Activated T-cell treated with anti-CD3 and anti-CD28 coated beads, Interleukin-2, amount 50 U/mL, for 4 hours (primary cell): ENCODE data around the gene BBS7. TPM values are rescaled to one million over a fixed set of nuclear protein-coding genes. Genes with fewer than 3 reads are reported as not detected.

ENCODE experiments used
- ATAC-seq, 2 donors: fragments of 200-7000 bp; cut with Tn5 transposase; one replicate each; pipeline ENCODE4 v1.10.0; 2021
- DNase-seq: peaks from one replicate; pipeline ENCODE4 v3.0.0-alpha.2; 2020
- H3K27me3 Mint-ChIP-seq: one replicate; pipeline ENCODE4 v1.8.0; 2021; ENCODE audit warnings: low read depth, mixed read lengths
- H3K36me3 Mint-ChIP-seq: one replicate; pipeline ENCODE4 v1.8.0; 2022; ENCODE audit warnings: mixed read lengths; ENCODE audit not compliant: insufficient read depth
- H3K4me1 Mint-ChIP-seq: one replicate; pipeline ENCODE4 v1.8.0; 2021; ENCODE audit warnings: low read depth, mixed read lengths
- H3K4me3 Mint-ChIP-seq: one replicate; pipeline ENCODE4 v1.8.0; 2021; ENCODE audit warnings: mild to moderate bottlenecking, moderate library complexity, mixed read lengths
- H3K9me3 Mint-ChIP-seq: one replicate; pipeline ENCODE4 v1.8.0; 2021; ENCODE audit warnings: mixed read lengths
- total RNA-seq, 3 donors: library from RNA; stranded (reverse); gene quantifications; one replicate each; pipeline ENCODE4 v1.2.1, GENCODE V29; 2021

BBS7 gene
- total RNA-seq, 3 donors from 2014 or later: 18.9 to 23.6 (median 21.5) TPM

DNA sequence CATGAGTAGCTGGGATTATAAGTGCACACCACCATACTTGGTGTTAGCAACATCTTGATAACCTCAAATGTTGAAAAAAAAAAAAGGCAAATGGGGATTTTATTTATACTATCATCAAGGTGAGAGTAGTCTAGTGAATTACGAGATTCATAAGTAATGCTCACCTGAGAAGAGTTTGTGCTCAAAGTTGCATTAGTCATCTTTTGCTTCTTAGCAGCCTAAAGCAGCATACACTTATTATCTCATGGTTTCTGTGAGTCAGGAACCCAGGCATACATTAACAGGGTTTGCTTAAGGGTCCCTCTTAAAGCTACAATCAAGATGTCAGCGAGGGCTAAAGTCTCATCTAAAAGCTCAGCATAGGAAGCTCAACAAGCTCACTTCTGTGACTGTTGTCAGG is 77.3 kb downstream of the BBS7 start:
- no peak for ATAC-seq
- Mint-ChIP-seq H3K4me1 (peaks cover 2% of the 10 kb centered on the region), H3K27me3 (peaks cover 8% of the 10 kb centered on the region), H3K9me3 (no peaks in the 10 kb centered on the region), H3K4me3 (no peak overlapping the region), H3K36me3 (no peaks in the 10 kb centered on the region)
- no peak for DNase-seq

DNA sequence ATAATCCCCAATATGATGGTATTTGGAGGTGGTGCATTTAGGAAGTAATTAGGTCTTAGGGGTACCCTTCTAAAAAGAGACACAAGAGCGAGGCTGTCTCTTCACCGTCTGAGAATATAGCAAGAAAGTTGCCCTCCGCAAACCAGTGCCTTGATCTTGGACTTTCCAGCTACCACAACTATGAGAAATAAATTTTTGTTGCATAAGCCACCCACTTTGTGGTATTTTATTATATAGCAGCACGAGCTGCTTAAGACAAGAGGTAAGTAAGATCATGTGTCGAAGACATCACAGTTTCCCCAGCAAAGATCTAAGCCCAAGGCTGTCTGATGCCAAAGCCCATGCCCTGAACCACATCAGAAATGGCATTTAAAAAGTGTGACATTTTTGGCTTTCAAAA is 78.8 kb downstream of the BBS7 start:
- ATAC-seq (no peak), DNase-seq (no peak)
- H3K9me3 Mint-ChIP-seq: no peaks in the 10 kb centered on the region
- H3K4me3 Mint-ChIP-seq: no peak overlapping the region
- peaks cover 11% of the 10 kb centered on the region for H3K27me3 Mint-ChIP-seq
- H3K4me1 Mint-ChIP-seq: peaks cover 2% of the 10 kb centered on the region
- H3K36me3 Mint-ChIP-seq: no peaks in the 10 kb centered on the region

DNA sequence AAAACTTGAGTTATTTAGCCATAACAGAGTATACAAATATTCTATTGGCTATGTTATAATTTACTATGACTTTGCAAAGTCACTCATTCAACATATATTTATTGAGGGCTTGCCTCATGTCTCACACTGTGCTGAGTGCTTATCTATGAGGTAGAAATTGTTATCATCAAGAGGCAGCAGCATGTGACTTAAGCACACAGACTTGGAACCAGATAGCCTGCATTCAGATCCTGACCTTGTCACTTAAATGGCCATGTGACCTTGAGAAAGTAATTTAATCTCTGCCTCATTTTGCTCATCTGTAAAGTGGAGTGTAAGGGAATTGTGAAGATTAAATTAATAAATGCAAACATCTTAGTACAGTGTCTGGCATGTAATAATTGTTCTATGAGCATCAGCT is 79.3 kb downstream of the BBS7 start:
- H3K4me3 Mint-ChIP-seq: no peak overlapping the region
- H3K9me3 Mint-ChIP-seq: no peaks in the 10 kb centered on the region
- H3K27me3 Mint-ChIP-seq: peaks cover 11% of the 10 kb centered on the region
- H3K36me3 Mint-ChIP-seq: no peaks in the 10 kb centered on the region
- ATAC-seq (no peak), DNase-seq (no peak)
- peaks cover 2% of the 10 kb centered on the region for H3K4me1 Mint-ChIP-seq

DNA sequence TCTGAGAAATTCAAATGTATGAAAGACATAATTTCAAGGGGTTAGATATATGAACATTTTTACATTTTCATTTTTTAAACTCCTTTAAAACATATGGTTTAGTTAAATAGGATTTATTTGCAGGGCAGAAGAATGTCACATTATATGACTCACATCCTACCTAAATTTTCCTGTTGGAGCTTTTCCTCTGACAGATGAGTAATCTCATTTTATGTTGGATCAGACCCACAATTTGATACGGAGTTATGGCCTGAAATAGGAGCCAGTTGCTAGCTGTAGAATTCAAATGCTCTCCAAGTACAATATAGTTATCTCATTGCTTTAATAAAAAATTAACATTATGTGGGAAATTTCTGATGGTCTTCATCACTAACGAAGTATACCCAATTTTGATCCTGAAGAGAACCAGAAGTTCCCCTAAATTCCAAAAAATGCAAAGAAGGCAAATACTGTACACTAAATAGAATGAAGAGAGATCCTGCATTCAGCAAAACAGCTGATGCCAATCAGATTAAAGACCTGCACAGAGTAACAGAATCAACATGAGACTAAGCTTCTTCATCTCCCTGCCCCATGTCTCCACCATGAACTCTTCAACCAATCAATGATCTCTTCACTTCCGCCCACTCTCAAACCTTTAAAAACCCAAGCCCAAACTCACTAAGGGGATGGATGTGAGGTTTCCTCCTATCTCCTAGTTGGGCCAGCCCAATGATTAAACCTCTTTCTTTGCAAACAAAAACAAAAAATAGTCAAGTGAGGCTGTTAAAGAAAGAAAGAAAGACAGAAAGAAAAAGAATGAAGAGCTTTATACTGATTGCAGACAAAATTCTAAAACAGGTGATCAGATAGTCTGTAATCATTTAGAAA is 80.1 kb downstream of the BBS7 start:
- H3K4me3 Mint-ChIP-seq: no peak overlapping the region
- H3K36me3 Mint-ChIP-seq: no peaks in the 10 kb centered on the region
- no peak for DNase-seq
- ATAC-seq: no peak
- peaks cover 15% of the 10 kb centered on the region for H3K27me3 Mint-ChIP-seq
- H3K4me1 Mint-ChIP-seq: no peaks in the 10 kb centered on the region
- no peaks in the 10 kb centered on the region for H3K9me3 Mint-ChIP-seq

DNA sequence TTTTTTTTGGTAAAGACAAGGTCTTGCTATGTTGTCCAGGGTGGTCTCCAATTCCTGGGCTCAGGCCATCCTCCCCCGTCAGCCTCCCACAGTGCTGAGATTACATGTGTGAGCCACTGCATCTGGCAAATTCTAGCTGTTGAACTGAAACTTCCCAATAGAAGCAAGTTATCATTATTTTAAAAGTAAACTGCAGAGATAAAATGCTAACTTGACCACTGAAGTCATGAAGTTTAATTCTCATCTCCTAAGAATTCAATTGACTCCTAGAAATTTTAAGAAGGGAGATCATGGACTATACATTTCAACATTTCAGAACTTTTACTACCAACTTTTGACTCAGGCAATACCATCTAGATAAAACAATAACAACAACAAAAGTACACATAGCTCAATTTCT is 80.8 kb downstream of the BBS7 start:
- Mint-ChIP-seq H3K9me3 (peaks cover 3% of the 10 kb centered on the region), H3K4me3 (no peak overlapping the region), H3K36me3 (no peaks in the 10 kb centered on the region), H3K4me1 (no peaks in the 10 kb centered on the region), H3K27me3 (peaks cover 22% of the 10 kb centered on the region)
- ATAC-seq (no peak), DNase-seq (no peak)

DNA sequence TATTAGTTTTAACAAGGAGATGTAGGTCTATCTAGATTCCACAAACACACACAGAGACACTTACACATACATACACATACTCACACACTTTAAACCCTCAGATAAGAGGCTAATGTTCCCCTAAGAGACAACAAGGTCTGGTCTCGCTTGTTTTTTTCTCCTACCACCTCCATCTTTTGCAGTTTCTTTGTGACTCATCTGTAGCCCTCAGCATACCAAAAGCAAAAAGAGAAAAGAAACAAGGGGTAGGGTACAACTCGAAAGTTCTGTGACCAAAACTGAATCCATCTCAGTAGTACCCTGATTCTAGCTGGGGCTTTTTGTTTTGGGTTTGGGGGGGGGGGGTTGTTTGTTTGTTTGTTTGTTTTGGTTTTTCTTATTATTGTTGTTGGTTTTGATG is 81.4 kb downstream of the BBS7 start:
- peaks cover 24% of the 10 kb centered on the region for H3K27me3 Mint-ChIP-seq
- DNase-seq: no peak
- H3K9me3 Mint-ChIP-seq: peaks cover 7% of the 10 kb centered on the region
- no peak overlapping the region for H3K4me3 Mint-ChIP-seq
- H3K4me1 Mint-ChIP-seq: no peaks in the 10 kb centered on the region
- ATAC-seq: no peak
- no peaks in the 10 kb centered on the region for H3K36me3 Mint-ChIP-seq

DNA sequence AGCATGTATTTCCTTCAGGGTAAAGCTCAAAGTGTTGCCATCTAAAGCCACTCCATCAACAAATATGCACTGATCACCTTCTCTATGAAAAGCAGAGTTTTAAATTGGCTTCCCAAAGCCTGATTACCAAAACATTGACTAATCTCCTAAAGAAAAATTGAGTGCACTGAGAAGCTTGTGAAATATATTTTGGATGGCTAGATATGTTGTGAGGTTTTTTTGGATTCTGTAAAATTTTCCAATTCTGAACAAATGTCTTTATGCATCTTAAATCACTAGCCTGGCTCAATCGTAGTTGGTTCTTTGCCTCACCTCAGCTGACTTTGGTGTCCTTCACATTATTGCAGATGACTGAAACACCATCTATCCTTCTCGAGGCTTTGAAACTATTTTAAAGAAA is 84.1 kb downstream of the BBS7 start:
- no peak for DNase-seq
- H3K9me3 Mint-ChIP-seq: peaks cover 9% of the 10 kb centered on the region
- no peak overlapping the region for H3K4me3 Mint-ChIP-seq
- H3K27me3 Mint-ChIP-seq: peaks cover 33% of the 10 kb centered on the region
- H3K36me3 Mint-ChIP-seq: no peaks in the 10 kb centered on the region
- H3K4me1 Mint-ChIP-seq: no peaks in the 10 kb centered on the region
- ATAC-seq: no peak

DNA sequence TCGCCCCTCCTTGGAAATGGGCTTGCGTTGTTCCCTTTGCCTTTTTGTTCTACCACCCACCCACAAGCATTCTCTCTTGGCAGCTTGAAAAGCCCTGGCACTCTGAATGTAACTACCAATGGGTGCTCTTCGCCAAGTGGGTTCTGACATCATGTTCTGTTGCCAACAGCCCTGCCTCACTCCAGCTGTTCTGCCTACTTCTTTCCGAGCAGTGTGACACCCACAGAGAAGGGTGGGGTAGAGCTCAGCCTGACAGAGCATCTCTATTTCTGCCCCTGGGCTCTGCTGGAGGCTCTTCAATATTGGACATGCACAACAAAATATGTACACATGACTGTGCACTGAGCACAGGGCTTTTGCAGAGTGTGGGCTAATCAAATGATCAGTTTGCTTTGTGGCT is 84.8 kb downstream of the BBS7 start:
- no peak for ATAC-seq
- DNase-seq: no peak
- no peaks in the 10 kb centered on the region for H3K36me3 Mint-ChIP-seq
- H3K4me1 Mint-ChIP-seq: no peaks in the 10 kb centered on the region
- H3K27me3 Mint-ChIP-seq: peaks cover 37% of the 10 kb centered on the region
- no peak overlapping the region for H3K4me3 Mint-ChIP-seq
- H3K9me3 Mint-ChIP-seq: peaks cover 9% of the 10 kb centered on the region

DNA sequence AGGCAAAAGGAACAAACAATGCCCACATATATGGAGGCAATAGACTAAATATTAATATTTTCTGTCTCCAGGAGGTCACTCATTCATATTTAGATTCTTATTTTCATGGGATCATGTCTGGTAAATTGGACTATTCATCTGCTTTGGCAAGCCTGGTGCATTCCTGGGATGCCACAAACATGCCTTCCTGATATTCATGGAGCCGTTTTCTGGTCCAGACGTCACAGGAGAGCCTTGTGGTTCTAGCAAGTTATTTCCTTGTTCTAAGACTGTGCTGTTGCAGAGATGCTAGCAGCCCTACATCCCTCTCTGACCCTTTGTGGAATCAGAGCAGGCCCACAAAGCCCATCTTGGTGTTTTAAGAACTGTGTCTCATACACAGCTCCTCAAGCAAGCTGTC is 85.3 kb downstream of the BBS7 start:
- peaks cover 40% of the 10 kb centered on the region for H3K27me3 Mint-ChIP-seq
- H3K9me3 Mint-ChIP-seq: peaks cover 9% of the 10 kb centered on the region
- no peak for DNase-seq
- no peak overlapping the region for H3K4me3 Mint-ChIP-seq
- no peaks in the 10 kb centered on the region for H3K4me1 Mint-ChIP-seq
- ATAC-seq: no peak
- no peaks in the 10 kb centered on the region for H3K36me3 Mint-ChIP-seq

DNA sequence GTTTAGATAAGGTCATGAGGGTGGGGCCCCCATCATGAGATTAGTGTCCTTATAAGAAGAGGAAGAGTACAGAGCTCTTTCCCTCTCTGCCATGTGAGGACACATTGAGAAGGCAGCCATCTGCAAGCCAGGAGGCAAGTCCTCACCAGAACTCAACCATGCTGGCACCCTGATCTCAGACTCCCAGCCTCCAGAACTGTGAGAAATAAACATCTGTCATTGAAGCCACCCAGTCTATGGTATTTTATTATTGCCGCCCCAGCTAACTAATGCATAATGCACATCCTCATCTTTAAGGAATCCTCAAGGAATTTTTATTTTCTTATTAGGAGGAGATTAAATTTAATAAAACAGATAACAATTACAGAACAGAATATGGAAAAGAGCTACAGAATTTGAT is 85.9 kb downstream of the BBS7 start:
- ATAC-seq: no peak
- H3K4me1 Mint-ChIP-seq: no peaks in the 10 kb centered on the region

DNA sequence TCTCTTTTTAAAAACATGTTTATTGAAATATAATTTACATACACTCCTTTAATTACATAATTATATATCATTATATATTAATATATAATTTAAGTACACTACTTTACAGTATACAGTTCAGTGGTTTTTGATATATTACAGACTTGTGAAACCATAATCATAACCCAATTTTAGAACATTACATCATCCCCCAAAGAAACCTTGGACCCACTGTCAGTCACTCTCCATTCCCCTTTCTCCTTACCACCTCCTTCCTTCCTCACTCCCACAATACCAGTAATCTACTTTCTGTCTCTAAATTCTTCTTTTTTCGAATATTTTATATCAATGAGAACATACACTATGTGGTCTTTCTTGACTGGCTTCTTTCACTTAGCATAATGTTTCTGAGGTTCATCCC is 87.1 kb downstream of the BBS7 start:
- Mint-ChIP-seq H3K36me3 (no peaks in the 10 kb centered on the region), H3K9me3 (peaks cover 9% of the 10 kb centered on the region), H3K27me3 (peaks cover 37% of the 10 kb centered on the region), H3K4me3 (no peak overlapping the region), H3K4me1 (no peaks in the 10 kb centered on the region)
- no peak for DNase-seq
- ATAC-seq: no peak

More for the DNA sequence above, 85.9 kb downstream of the BBS7 start:
- peaks cover 41% of the 10 kb centered on the region for H3K27me3 Mint-ChIP-seq
- no peak overlapping the region for H3K4me3 Mint-ChIP-seq
- no peaks in the 10 kb centered on the region for H3K36me3 Mint-ChIP-seq
- DNase-seq: no peak
- H3K9me3 Mint-ChIP-seq: peaks cover 9% of the 10 kb centered on the region

DNA sequence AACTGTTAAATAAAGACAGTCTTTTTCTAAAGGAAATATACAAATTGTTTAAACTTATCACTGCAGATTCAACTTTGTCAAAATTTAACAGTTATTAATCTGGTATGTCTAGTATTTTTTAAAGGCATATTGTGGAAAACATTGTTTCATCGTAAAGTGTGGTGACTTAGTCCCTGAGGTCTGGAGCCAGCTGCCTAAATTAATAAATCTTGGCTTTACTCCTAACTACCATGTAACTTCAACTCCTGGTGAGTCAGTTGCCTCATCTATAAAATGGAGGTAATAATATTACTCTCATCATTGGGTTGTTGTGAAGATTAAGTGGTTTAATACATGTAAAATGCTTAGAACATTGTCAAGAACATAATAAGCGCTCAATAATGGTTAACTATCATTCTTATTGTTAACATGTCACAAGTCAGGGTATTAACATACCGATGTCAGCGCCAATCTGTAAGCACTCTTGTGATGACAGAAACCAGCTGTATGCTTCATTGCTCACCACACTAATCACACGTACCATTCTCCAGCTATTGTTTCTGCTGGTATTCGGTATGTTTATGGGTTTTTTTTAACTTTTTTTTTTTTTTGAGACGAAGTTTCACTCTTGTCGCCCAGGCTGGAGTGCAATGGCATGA is 91.2 kb downstream of the BBS7 start:
- Mint-ChIP-seq H3K9me3 (peaks cover 4% of the 10 kb centered on the region), H3K27me3 (peaks cover 18% of the 10 kb centered on the region), H3K36me3 (no peaks in the 10 kb centered on the region), H3K4me1 (no peaks in the 10 kb centered on the region), H3K4me3 (no peak overlapping the region)
- ATAC-seq (no peak), DNase-seq (no peak)

DNA sequence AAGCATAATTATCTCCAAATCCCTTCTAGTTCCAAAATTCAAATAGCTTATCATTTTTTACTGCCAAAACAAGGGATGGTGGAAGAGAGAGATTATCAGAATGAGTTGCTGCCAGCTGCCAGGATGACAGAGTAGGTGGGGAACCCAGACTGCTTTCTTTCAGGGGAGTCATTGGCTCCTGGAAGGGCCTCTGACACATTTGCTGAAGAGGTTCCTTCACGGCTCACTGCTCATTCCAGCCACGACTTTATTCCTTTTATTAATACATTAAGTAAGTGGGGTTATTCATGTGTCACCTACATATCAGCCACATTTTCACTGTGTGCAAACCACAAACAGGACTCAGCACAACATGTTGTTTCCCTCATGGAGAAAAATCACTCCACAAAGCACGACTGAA is 92.6 kb downstream of the BBS7 start:
- H3K36me3 Mint-ChIP-seq: no peaks in the 10 kb centered on the region

DNA sequence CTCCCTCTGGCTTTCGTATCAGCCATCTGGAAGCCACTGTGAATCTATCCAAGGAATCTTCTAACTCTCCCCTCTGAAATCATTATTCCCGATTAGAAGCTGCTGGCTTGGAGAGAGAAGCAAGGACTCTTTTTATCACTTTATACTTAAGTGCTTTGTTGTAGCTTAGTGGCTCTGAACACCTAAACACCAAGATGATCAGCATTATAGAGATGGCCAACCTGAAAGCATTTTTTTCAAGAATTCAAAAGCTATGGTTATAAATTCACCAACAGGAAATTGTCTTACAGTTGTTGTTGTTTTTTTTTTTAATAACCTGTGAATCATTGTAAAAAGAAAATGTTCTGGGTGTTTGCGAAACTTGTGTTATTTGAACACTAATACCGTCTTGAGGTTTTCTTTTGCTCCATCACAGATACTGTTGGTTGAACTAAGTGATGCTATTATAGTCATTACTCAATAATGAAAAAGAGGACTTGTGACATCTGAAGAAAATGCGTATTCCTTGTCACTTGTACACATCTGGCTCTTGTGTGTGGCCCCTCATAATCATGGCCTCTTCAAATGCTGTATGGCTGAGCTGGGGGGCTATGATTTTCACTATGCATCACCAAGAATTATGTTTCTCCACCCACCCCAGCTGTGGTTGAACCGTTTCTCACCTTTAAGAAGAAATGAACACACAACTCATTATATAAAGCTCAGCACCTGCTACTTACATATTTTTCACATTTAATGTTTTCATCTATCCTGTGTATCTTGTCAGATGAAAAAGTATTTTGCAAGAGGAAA is 93.5 kb downstream of the BBS7 start:
- Mint-ChIP-seq H3K9me3 (no peaks in the 10 kb centered on the region), H3K27me3 (peaks cover 17% of the 10 kb centered on the region), H3K4me1 (no peaks in the 10 kb centered on the region), H3K4me3 (no peak overlapping the region), H3K36me3 (no peaks in the 10 kb centered on the region)
- DNase-seq: no peak
- ATAC-seq: no peak

More for the DNA sequence above, 92.6 kb downstream of the BBS7 start:
- H3K9me3 Mint-ChIP-seq: no peaks in the 10 kb centered on the region
- no peaks in the 10 kb centered on the region for H3K4me1 Mint-ChIP-seq
- DNase-seq (no peak), ATAC-seq (no peak)
- peaks cover 15% of the 10 kb centered on the region for H3K27me3 Mint-ChIP-seq
- no peak overlapping the region for H3K4me3 Mint-ChIP-seq
